ENCODE measurements around the gene ACAD8.
"Not testable (repeated sequence)": the region's sequence is repeated elsewhere in the genome, so short reads cannot be mapped to it uniquely, and the experiment has no call there.

ACAD8 gene

GRCh38 chr11:134267966-134268365, 14.6 kb downstream of the ACAD8 start:
- no peak for DNase-seq

GRCh38 chr11:134270250-134270714, 16.9 kb downstream of the ACAD8 start:
- DNase-seq = no peak

GRCh38 chr11:134271978-134272377, 18.6 kb downstream of the ACAD8 start:
- DNase-seq = no peak

- no peak for DNase-seq
Observed at GRCh38 chr11:134272381-134273316, 19.3 kb downstream of the ACAD8 start.

- DNase-seq = no peak
Observed at GRCh38 chr11:134273317-134273712, 19.9 kb downstream of the ACAD8 start.

- no peak for DNase-seq
Observed at GRCh38 chr11:134275188-134275533, 21.8 kb downstream of the ACAD8 start.

- peak; percentile 83 for DNase-seq
Observed at GRCh38 chr11:134275534-134276395, 22.4 kb downstream of the ACAD8 start, which contains the start of gene GLB1L3. Gene GLB1L3, plus strand, starts transcription at chr11:134276379. Its CDS starts 362 bp downstream, at chr11:134276741.

GRCh38 chr11:134276396-134277182, 23.2 kb downstream of the ACAD8 start:
- DNase-seq = no peak

- no peak for DNase-seq
Observed at GRCh38 chr11:134277183-134278001, 24.0 kb downstream of the ACAD8 start.

GRCh38 chr11:134278356-134278755, 25.0 kb downstream of the ACAD8 start:
- DNase-seq = no peak

GRCh38 chr11:134281635-134282034, 28.3 kb downstream of the ACAD8 start:
- DNase-seq = not testable (repeated sequence)

- no peak for DNase-seq
Observed at GRCh38 chr11:134282121-134283045, 29.0 kb downstream of the ACAD8 start.

GRCh38 chr11:134283461-134284230, 30.3 kb downstream of the ACAD8 start:
- no peak for DNase-seq

GRCh38 chr11:134284349-134284748, 31.0 kb downstream of the ACAD8 start:
- not testable (repeated sequence) for DNase-seq

- no peak for DNase-seq
Observed at GRCh38 chr11:134287561-134287960, 34.2 kb downstream of the ACAD8 start.

- DNase-seq = no peak
Observed at GRCh38 chr11:134288486-134288885, 35.1 kb downstream of the ACAD8 start.

GRCh38 chr11:134289167-134289566, 35.8 kb downstream of the ACAD8 start:
- no peak for DNase-seq

- DNase-seq = no peak
Observed at GRCh38 chr11:134289789-134290188, 36.4 kb downstream of the ACAD8 start.

- no peak for DNase-seq
Observed at GRCh38 chr11:134290646-134291045, 37.3 kb downstream of the ACAD8 start.

GRCh38 chr11:134291196-134291595, 37.8 kb downstream of the ACAD8 start:
- DNase-seq = no peak
